ENCODE results near the gene CDC42BPA.
"Not testable (repeated sequence)": the region's sequence is repeated elsewhere in the genome, so short reads cannot be mapped to it uniquely, and the experiment has no call there.

The CDC42BPA gene

DNA sequence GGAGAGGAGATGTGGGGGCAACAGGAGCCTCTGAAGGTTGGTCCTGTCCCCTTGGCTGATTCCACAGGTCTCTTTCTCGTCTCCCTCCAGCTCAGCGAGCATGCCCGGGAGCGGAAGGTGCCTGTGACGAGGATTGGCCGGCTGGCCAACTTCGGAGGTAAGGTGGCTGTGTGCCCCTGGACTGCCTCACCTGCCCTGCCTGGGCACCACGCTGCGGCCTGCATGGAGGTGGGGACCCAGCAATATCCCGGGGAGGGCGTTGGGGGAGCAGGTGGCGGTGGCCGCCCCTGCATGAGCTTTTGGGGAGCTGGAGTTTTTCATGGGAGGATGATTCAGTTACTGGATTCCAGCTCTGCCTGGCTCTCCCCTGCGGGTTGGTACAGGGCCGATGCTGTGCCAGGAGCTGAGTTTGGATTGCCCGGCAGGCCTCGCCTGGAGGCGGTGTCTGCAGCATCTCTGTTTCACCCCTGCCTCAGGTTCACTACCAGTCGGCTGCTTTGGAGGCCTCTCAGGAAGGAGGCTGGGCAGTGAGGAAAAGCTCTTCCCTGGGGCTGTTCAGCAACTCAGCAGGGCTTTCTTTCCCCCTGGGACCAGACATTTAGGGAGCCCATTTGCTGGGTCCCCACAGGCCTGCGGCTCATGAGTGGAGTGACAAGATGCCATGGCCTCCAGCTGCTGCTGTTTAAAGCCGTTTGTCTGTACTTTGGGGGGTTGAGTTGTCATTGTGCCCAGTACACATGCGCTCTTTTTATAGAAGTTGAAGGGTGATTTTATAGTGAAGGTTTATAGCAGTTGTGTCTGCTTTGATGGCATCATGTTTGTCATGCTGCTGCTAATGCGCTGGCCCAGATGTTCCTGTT is 352.5 kb downstream of the CDC42BPA start:
- no peak for DNase-seq (ENCODE audit: low read depth, low spot score)

DNA sequence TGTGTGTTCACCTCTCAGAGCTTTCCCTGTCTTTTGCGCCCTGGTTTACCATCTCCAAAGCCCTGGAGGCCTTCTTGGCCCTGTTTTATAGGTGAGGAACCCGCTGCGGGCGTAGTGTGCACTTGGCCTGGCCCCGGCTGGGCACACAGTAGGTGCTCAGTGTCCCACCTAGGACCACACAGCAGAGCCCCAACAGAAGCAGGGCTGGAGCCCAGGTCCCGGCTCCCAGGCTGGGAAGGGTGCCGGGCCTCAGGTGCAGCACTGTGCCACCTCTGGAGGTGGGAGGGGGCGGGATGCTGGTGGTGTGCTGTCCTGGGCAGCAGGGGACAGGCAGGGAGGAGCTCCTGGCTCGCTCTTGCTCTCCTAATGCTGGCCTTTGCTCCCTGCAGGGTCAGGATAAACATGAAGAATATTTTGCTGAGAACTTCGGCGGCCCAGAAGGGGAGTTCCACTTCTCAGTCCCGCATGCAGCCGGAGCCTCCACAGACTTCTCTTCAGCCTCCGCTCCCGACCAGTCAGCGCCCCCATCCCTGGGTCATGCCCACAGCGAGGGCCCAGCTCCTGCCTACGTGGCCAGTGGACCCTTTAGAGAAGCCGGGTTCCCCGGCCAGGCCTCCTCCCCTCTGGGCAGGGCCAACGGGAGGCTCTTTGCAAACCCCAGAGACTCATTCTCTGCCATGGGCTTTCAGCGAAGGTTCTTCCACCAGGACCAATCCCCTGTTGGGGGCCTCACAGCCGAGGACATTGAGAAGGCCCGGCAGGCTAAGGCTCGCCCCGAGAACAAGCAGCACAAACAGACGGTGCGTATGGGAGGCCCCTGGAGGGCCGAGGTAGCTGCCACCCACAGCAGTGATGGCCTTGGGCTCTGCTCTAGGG is 353.4 kb downstream of the CDC42BPA start:
- DNase-seq (ENCODE audit: low read depth, low spot score) = no peak

DNA sequence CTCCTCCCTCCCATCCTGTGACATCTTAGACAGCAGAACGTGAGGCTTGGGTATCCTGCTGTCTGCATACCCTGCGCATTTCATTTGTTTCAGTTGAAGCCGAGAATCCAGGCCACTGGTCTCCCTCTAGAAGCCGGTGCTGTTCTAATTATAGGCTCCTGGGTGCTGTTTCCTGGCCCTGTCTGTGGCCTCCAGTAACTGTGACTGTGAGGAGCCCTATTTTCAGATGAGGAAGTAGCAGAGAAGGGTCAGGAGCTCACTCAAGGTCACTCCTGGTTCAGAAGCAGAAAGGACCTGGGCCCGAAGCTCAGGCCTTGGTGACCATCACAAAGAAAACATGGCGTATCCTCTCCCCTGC is 354.2 kb downstream of the CDC42BPA start:
- DNase-seq (ENCODE audit: low read depth, low spot score) = no peak

DNA sequence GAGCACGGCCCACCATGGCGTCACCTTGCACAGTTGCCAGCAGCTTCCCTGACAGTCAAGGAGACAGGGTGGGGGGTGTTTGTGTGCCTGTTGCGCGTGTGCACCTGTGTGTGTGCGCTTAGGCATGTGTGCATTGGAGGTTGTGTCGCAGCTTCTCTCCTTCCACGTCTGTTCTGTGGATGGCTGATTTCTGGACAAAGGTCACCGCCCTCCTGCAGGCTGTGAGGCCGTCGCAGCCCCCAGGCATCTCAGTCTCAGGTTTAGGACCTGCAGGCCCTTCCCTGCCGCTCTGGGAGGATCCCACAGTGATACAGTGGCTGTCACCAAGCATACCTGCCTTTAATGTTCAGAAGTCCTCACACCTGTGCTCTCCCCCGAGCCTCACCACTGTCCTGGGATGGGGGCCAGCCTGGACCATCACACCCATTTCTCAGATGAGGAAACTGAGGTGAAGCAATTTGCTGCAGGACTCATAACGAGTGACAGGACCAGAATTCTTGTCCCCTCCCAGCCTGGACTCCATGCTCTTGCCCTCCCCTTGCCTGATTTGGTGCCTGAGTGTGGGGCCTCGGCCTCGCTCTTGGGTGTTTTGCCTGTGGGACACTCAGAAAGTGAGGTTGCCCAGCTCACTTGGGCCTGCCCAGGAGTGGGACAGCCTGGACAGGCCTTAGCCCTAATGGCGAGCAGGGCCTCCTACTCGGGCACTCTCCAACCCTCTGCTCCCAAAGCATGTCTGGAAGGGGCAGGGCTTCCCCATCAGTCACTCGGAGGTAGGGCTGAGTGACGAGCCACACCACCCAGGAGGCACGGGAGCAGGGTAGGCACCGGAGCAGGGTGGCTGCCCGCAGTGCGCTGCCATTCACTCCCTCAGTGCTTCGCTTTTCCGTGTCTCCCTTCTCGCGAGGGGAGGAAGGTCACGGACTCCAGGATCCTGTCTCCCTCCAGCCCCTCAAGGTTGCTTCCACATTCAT is 355.6 kb downstream of the CDC42BPA start:
- no peak for DNase-seq (ENCODE audit: low read depth, low spot score)

DNA sequence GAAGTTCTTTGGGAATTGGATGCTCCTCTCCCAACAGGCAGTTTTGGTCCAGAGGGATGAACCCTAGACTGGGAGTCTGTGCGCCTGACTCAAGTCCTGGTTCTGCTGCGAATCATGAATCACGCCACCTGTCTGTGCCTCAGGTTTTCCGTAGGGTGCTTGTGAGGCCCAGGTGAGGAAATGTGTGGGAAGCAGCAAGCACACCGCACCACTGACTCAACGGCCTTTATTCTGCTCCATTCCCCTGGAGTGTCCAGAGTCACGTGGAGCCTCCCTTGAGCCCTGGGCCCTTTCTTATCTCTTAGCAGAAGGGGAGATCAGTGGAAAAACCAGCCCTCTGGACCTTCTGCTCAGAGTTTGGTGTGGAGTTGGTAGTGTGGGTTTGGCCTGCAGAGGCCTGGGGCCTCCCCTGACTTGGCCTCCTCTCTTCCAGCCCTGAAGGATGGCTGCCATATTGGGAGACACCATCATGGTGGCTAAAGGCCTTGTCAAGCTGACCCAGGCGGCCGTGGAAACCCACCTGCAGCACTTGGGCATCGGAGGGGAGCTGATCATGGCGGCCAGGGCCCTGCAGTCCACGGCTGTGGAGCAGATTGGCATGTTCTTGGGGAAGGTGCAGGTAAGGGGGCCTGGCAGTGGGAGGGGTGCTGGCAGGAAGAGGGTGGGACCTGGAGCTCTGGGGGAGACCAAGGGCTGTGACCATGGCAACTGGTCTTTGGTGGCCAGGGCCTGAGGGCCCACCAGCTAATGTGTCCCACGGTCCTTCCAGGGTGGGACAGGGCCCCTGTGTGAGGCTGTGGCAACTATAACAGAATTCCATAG is 357.1 kb downstream of the CDC42BPA start:
- no peak for DNase-seq (ENCODE audit: low read depth, low spot score)

DNA sequence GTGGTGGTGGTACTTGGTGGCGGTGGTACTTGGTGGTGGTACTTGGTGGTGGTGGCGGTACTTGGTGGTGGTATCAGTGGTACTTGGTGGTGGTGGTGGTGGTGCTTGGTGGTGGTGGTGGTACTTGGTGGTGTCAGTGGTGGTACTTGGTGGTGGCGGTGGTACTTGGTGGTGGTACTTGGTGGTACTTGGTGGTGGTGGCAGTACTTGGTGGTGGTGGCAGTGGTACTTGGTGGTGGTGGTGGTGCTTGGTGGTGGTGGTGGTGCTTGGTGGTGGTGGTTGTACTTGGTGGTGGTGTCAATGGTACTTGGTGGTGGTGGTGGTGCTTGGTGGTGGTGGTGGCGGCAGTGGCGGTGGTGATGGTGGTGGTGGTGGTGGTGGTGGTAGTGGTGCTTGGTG is 358.0 kb downstream of the CDC42BPA start:
- DNase-seq (ENCODE audit: low read depth, low spot score) = no peak

DNA sequence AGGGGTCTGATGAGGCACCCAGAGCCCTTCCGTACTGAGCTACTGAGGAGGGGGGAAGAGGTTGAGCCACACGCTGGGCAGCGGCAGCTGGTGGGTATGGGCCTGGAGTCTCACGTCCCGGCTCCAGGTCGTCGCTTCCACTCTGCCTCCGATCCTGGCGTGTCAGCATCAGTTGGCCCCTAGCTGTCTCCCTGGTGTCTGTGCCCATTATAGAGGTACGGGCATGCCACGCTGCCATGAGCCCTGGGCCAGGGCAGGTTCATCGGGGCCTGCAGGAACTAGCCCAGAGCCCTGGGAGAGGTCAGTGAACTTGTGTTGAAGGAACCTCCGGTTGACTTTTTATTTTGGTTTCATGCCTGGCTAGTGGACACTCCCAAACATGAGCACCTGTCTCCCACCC is 360.0 kb downstream of the CDC42BPA start:
- DNase-seq (ENCODE audit: low read depth, low spot score) = no peak

DNA sequence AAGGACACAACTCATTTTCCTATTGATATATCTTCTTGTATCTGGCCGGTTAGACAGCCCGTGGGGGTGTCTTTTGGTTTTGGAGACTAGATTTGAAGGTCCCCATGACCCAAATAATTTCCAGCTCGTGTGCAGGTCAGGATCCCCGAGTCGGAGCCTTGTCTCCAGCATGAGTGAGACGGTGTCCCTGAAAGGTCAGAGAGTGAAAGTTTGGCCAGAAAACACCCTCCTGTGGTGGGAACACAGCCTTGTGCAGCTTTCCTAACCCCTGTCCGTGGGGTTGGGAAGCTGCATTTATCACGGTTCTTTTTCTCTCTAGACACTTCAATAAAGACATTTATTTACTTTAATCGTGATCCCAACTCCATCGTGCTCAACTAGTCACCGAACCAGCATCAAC is 360.6 kb downstream of the CDC42BPA start:
- no peak for DNase-seq (ENCODE audit: low read depth, low spot score)

DNA sequence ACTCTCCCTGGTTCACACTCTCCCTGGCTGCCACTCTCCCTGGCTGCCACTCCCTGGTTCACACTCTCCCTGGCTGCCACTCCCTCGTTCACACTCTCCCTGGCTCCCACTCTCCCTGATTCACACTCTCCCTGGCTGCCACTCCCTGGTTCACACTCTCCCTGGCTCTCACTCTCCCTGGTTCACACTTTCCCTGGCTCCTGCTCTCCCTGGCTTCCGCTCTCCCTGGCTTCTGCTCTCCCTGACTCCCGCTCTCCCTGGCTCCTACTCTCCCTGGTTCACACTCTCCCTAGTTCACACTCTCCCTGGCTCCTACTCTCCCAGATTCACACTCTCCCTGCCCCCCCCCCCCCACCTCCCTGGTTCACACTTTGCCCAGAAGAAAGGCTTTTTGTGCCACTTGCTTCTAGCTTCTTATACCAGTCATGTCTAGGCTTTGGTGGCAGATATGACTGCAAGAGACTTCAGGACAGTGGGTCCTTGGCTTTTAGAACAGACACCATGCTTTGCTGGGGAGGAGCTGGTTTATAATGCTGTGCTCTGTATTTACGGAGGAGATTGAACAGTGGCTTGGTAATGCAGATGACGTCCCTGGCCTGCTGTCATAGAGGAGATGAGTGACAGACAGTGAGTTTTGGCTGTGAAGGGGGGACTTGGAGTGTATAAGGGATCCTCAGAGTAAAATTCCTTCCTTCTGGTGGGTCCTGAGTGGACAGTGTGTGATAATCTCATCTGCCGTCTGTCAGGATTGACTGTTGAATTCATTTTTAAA is 361.2 kb downstream of the CDC42BPA start:
- no peak for DNase-seq (ENCODE audit: low read depth, low spot score)

DNA sequence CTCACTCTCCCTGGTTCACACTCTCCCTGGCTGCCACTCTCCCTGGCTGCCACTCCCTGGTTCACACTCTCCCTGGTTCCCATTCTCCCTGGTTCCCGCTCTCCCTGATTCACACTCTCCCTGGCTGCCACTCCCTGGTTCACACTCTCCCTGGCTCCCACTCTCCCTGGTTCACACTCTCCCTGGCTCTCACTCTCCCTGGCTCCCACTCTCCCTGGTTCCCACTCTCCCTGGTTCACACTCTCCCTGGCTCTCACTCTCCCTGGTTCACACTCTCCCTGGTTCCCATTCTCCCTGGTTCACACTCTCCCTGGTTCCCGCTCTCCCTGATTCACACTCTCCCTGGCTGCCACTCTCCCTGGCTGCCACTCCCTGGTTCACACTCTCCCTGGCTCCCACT is 362.4 kb downstream of the CDC42BPA start:
- DNase-seq (ENCODE audit: low read depth, low spot score) = not testable (repeated sequence)

DNA sequence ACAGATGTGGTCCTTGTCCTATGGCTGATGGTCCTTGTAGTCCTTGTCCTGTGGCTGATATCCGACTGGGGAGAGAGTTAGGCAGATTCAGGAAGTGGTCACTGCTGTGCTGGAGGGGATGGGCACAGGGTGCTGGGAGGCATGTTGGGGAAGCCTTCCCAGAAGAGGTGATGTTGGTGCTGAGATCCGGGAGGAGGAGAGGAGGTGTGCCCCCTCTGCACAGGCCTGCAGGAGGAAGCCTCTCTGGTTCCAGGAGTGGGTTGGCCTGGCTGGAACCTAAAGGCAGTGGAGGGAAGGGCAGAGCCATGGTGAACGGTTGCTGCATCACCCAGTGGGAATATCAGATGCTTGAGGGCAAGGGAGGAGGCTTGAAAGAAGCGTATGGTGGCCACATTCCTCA is 363.5 kb downstream of the CDC42BPA start:
- no peak for DNase-seq (ENCODE audit: low read depth, low spot score)

DNA sequence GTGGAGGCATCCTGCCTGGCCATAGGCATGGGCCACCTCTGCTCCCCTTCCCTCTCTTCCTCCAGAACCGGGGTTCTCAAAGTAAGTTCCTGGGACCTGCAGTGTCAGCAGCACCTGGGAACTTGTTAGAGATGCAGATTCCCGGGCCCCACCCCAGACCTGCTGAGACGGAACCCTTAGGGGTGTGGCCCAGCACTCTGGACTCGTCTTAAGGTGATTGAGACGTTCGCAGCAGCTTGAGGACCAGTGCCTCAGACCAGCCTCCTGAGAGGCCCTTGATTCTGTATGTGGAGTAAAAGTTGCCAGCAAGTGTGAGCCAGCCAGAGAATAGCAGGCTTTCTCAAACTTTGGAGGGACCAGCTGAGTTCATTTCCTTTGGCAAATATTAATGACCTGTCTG is 364.0 kb downstream of the CDC42BPA start:
- DNase-seq (ENCODE audit: low read depth, low spot score) = no peak

DNA sequence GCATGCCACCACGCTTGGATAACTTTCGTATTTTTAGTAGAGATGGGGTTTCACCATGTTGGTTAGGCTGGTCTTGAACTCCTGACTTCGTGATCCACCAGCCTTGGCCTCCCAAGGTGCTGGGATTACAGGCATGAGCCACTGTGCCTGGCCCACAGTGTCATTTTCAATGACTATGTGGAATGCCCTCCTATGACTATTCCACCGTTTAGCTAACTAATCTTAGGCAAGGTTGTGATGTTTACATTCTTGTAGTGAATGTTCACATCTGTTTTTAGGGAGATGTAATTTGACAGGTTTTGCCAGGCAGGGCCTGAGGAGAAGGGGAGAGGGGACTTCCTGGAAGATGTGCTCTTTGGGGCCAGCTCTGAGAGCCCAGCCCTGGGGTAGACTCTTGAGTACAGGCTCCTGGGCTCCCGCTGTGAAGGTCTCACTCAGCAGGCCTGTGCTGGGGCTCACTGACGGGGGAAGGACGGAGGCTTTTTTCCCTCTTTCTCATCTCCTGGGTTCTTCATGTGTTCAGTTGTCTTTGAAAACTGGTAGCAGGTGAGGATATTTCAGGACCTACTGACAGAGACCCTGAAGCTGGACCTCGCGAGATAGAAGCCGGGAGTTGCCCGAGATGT is 365.0 kb downstream of the CDC42BPA start:
- no peak for DNase-seq (ENCODE audit: low read depth, low spot score)

DNA sequence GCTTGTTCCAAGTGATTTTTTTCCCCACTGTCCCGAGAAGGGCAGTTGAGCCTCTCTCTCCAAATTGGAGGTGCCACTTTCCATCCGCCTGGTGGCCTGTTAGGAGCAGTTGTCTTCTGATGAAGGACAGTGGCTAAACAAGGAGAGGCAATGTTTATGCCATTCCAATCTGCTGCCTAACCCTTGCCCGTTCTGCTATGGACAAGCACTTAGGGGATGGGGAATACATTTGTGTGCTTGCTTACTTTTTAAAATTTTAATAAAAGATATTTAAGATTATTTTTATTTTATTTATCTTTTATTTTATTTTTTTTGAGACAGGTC is 366.2 kb downstream of the CDC42BPA start:
- no peak for DNase-seq (ENCODE audit: low read depth, low spot score)

DNA sequence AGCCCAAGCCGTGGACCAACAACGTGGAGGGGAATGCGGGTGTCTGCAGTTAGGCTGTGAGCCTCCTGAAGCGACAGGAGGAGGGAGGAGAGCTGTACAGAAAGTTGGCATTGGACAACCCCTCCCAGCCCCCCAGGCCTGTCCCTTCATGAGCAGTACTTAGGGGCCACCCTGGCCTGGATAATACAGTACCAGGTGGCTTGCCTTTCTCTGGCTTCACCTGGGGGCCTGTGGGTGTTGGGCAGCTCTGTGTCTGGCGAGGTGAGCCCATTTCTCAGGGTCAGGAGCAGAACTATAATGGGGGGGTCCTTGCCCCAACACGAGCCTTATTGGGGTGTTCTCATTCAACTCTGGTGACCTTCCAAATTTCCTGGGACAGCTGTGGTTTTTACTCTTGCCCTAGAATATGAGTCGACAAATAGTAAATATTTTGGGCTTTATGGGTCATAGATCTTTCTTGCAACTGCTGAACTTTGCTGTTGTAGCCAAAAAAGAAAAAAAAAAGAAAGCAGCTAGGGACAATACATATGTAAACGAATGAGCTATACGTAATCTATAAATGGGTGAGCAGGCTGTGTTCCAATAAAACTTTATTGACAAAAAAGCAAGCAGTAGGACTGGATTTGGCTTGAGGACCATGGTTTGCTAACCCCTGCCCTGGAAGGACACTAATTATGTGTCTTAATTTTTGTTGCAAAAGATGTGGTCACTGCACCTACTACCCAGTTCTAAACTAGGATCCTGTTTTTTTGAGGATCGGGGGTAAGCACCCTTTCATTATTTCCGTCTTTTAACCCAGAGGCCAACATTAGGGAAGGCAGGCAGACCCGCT is 366.8 kb downstream of the CDC42BPA start:
- DNase-seq (ENCODE audit: low read depth, low spot score) = no peak

DNA sequence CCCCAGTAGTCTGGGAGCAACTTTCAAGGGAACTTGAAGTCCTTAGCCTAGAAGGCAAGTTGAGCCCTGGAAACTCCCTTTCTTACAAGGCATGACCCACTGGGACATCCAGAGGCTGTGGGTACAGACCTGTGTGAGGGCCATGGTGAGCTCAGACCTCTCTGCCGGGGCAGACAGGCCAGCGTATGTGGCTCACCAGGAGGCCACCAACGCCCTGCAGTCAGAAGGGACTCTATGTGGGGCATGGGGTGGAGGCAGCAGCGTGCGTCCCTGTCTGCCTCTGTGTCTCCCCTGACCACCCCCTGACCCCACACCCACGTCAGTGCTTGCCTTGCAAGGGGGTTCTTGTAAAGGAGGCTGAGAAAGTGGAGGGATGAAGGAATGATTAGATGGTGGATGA is 367.4 kb downstream of the CDC42BPA start:
- DNase-seq (ENCODE audit: low read depth, low spot score) = no peak

DNA sequence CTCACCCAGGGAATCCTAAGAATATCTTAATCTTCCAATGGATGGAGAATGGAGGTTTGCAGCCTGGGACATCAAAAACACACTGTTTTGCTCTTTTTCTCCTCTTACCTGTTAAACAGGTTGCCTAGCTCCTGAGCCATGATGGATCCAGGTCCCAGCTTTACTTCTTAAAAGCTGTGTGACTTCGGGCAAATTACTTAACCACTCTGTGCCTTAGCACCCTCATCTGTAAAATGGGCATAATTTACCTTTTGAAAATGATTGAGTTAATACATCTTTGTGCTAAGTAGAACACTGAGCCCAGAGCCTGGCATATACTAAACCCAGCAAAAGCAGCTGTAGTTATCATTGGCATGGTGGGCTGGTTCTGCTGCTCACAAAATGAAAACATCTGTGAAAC is 368.0 kb downstream of the CDC42BPA start:
- DNase-seq (ENCODE audit: low read depth, low spot score) = no peak

DNA sequence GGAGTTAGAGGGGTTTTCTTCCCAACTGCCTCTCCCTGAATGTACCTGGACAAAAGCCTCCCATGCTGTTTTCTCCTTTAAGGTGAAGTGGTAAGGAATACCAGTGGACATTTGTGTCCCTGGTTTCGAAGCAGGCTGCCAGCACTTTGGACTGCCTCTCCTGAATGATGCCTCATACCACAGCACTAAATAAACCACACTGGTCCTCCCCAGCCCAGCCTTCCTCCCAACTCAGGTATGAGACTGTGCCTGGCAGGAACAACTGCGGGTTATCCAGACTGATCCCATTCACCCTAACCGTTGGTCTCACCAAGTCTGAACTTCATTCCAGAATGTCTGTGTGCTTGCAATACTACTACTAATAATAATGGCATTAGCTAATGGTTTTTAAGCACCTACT is 368.9 kb downstream of the CDC42BPA start:
- no peak for DNase-seq (ENCODE audit: low read depth, low spot score)

DNA sequence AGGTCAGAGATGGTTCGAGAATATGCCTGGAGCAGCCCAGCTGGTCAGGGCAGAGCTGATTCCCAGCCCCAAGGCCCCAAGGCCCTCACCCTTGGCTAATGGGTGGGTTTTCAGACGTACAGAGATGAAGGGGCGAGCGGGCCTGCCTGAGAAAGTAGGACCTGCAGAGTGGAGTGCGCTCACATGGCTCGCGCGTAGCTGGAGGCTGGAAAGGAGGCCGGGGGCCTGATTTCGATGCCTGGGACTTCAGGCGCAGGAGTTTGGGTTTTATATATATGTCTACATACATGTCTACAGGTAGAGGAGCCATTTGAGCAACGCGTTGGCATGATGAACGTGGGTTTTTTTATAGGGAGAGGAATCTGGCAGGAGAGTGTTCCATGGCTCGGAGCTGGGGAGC is 369.3 kb downstream of the CDC42BPA start:
- no peak for DNase-seq (ENCODE audit: low read depth, low spot score)

Measured in activated CD4-positive, CD25-positive, alpha-beta regulatory T cell treated with anti-CD3 and anti-CD28 coated beads, Interleukin-2, amount 50 U/mL, for 16 hours (primary cell).